ENCODE data around the gene INMT.

The INMT gene

GRCh38 chr7:30779574-30779973 is 27.6 kb downstream of the INMT start:
- DNase-seq = no peak

GRCh38 chr7:30780941-30781340 is 29.0 kb downstream of the INMT start:
- DNase-seq = peak in 14 of 51 donors; percentile 4 to 54 (median 34)

GRCh38 chr7:30782690-30783089 is 30.8 kb downstream of the INMT start:
- no peak for DNase-seq

GRCh38 chr7:30785786-30786185 is 33.9 kb downstream of the INMT start:
- DNase-seq = no peak

GRCh38 chr7:30787486-30787885 is 35.6 kb downstream of the INMT start:
- DNase-seq = no peak

- no peak for DNase-seq
Observed at GRCh38 chr7:30788640-30789333, 36.9 kb downstream of the INMT start.

- DNase-seq = no peak
Observed at GRCh38 chr7:30789334-30789711, 37.4 kb downstream of the INMT start.

- DNase-seq = no peak
Observed at GRCh38 chr7:30790356-30790755, 38.4 kb downstream of the INMT start.

GRCh38 chr7:30791114-30791513 is 39.2 kb downstream of the INMT start:
- no peak for DNase-seq

GRCh38 chr7:30795161-30795948 is 43.4 kb downstream of the INMT start:
- no peak for DNase-seq

- no peak for DNase-seq
Observed at GRCh38 chr7:30796105-30796869, 44.4 kb downstream of the INMT start.

GRCh38 chr7:30797176-30798040 is 45.5 kb downstream of the INMT start:
- DNase-seq = no peak

GRCh38 chr7:30799206-30799975 is 47.5 kb downstream of the INMT start:
- DNase-seq = no peak

- no peak for DNase-seq
Observed at GRCh38 chr7:30799976-30800661, 48.2 kb downstream of the INMT start.

GRCh38 chr7:30800785-30801252 is 48.9 kb downstream of the INMT start:
- peak in 38 of 51 donors; percentile 10 to 81 (median 46) for DNase-seq

- DNase-seq = no peak
Observed at GRCh38 chr7:30802812-30803211, 50.9 kb downstream of the INMT start.

- no peak for DNase-seq
Observed at GRCh38 chr7:30804078-30804661, 52.2 kb downstream of the INMT start.

- DNase-seq = no peak
Observed at GRCh38 chr7:30805081-30805691, 53.3 kb downstream of the INMT start.

GRCh38 chr7:30805931-30806330 is 54.0 kb downstream of the INMT start:
- no peak for DNase-seq
